ENCODE results near the gene TBXAS1. TPM values are rescaled to one million over a fixed set of nuclear protein-coding genes. Genes with fewer than 3 reads are reported as not detected.

Gene TBXAS1
- polyA plus RNA-seq, 3 donors: 25.3 to 39.5 (median 36.1) TPM

DNA sequence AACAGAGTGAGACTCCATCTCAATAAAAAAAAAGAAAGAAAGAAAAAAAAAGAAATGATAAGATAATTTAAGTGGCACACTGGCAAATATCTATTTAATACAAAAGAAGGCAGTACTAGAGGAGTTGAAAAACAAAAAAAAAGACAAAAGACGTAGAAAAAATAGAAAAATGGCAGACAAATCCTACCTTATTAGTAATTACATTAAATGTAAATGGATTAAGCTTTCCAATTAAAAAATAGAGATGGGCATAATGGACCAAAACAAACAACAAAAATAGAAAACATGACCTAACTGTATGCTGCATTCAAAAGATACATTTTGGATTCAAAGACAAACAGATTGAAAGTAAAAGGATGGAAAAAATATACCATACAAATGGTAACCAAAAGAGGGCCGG lies 239.0 kb downstream of the TBXAS1 start:
- no peak for DNase-seq

DNA sequence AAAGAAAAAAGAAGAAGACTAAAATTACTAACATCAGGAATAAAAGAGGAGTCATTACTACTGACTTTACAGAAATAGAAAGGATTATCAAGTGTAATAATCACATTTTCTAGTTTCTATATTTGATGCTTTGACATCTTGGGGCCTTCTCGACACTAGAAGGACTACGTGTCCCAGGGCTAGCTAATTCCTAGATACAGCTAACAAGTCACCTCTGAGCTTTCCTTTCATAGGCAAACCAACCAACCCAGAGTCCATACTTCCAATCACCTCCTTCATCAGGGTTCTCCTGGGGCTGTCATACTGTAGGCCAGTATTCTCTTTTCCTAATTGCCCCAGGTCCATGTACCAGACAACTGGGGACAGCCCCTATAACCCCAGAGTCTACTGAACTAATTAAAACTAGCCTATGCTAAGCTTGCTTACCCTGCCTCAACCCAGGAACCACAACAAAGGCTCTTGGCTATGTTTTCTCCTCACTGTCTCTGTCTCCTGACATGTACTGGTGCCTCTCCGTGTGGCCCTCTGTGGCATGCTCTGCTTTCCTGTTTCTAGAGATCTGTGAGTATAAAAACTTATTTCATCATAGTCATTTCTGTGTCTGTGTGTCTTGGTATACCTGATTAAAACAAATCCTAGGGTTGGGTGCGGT lies 240.4 kb downstream of the TBXAS1 start:
- DNase-seq: no peak

Other genes with a start within 250 kb of the TBXAS1 start
- 100 to 1,000 TPM in 2 of 3 donors, 10 to 100 TPM in 1; 78.9 to 118 (median 109) TPM for gene HIPK2, start 51.3 kb upstream of the TBXAS1 start, polyA plus RNA-seq (ENCODE audit: insufficient read length in 3 of 3)
- 10 to 100 TPM; 13.3 to 22.2 (median 17.0) TPM for gene PARP12, start 233.7 kb downstream of the TBXAS1 start, polyA plus RNA-seq (ENCODE audit: insufficient read length in 3 of 3)